Neural cell (in vitro differentiated cells): ENCODE data around the gene DEFB116. TPM values are rescaled to one million over a fixed set of nuclear protein-coding genes. Genes with fewer than 3 reads are reported as not detected.

Experiments used
- H2AFZ ChIP-seq: fragments of 200-600, 300-800 bp; sonication (generic), shearing (Covaris generic); 2 replicates; pipeline ENCODE4 v1.6.0; 2014; ENCODE audit warnings: low read depth, mild to moderate bottlenecking, antibody characterized with exemption, low read length, moderate library complexity
- H3F3A ChIP-seq: fragments of 200-600 bp; shearing (Covaris generic); 2 replicates; pipeline ENCODE4 v1.6.1; 2016; ENCODE audit warnings: mild to moderate bottlenecking, moderate library complexity, mixed read lengths, antibody characterized with exemption, low read length; ENCODE audit not compliant: insufficient read depth, poor library complexity, severe bottlenecking
- H3K27ac ChIP-seq: fragments of 200-600, 300-800 bp; sonication (generic), shearing (Covaris generic); 2 replicates; pipeline ENCODE4 v1.5.1; 2014; ENCODE audit warnings: mild to moderate bottlenecking, low read length, moderate library complexity
- H3K27me3 ChIP-seq: fragments of 300-800, 200-600 bp; sonication (generic), shearing (Covaris generic); 2 replicates; pipeline ENCODE4 v1.6.0; 2014; ENCODE audit warnings: mild to moderate bottlenecking, low read depth, low read length, moderate library complexity; ENCODE audit not compliant: insufficient read depth
- H3K36me3 ChIP-seq: fragments of 300-800, 200-600 bp; sonication (generic), shearing (Covaris generic); 2 replicates; pipeline ENCODE4 v1.5.1; 2014; ENCODE audit warnings: mild to moderate bottlenecking, antibody characterized with exemption, low read length, moderate library complexity; ENCODE audit not compliant: insufficient read depth
- H3K4me2 ChIP-seq: fragments of 300-800, 200-600 bp; sonication (generic), shearing (Covaris generic); 2 replicates; pipeline ENCODE4 v1.6.0; 2014; ENCODE audit warnings: mild to moderate bottlenecking, low read length
- H3K4me3 ChIP-seq: fragments of 300-800, 200-600 bp; sonication (generic), shearing (Covaris generic); 2 replicates; pipeline ENCODE4 v1.5.1; 2014; ENCODE audit warnings: mild to moderate bottlenecking, low read length, moderate library complexity
- H3K79me2 ChIP-seq: fragments of 200-600 bp; shearing (Covaris generic); replicated peaks from 2 replicates; pipeline ENCODE4 v1.6.0; 2014; ENCODE audit warnings: mild to moderate bottlenecking, low read length, moderate library complexity; ENCODE audit not compliant: insufficient read depth
- H3K9ac ChIP-seq: fragments of 300-800, 200-600 bp; sonication (generic), shearing (Covaris generic); 2 replicates; pipeline ENCODE4 v1.6.1; 2016; ENCODE audit warnings: mild to moderate bottlenecking, low read length, mixed read lengths
- H3K9me2 ChIP-seq: fragments of 200-600 bp; shearing (Covaris generic); 2 replicates; pipeline ENCODE4 v1.6.1; 2016; ENCODE audit warnings: mild to moderate bottlenecking, low read length, mixed read lengths; ENCODE audit not compliant: insufficient read depth
- H3K9me3 ChIP-seq: fragments of 200-600, 300-800 bp; sonication (generic), shearing (Covaris generic); 2 replicates; pipeline ENCODE4 v1.6.1; 2016; ENCODE audit warnings: mild to moderate bottlenecking, mixed run types, low read length, moderate library complexity, mixed read lengths
- H4K20me1 ChIP-seq: fragments of 200-600 bp; shearing (Covaris generic); 2 replicates; pipeline ENCODE4 v1.6.1; 2016; ENCODE audit warnings: mild to moderate bottlenecking, mixed run types; ENCODE audit not compliant: insufficient read depth
- CTCF ChIP-seq: fragments of 450-650 bp; IDR thresholded peaks from 2 replicates; pipeline ENCODE4 v1.5.1; 2014; ENCODE audit warnings: antibody characterized with exemption, mild to moderate bottlenecking, moderate library complexity; ENCODE audit not compliant: poor library complexity, severe bottlenecking
- EP300 ChIP-seq: fragments of 450-650 bp; conservative IDR thresholded peaks from 2 replicates; pipeline ENCODE4 v1.6.1; 2014; ENCODE audit warnings: antibody characterized with exemption, mild to moderate bottlenecking, moderate library complexity; ENCODE audit not compliant: poor library complexity, severe bottlenecking
- EZH2 ChIP-seq: fragments of 200-600, 300-800 bp; shearing (Covaris generic), sonication (generic); IDR thresholded peaks from 2 replicates; pipeline ENCODE4 v1.6.1; 2014; ENCODE audit warnings: antibody characterized with exemption, low read length, borderline replicate concordance, mild to moderate bottlenecking; ENCODE audit not compliant: insufficient read depth, poor library complexity, severe bottlenecking
- MXI1 ChIP-seq: fragments of 450-650 bp; conservative IDR thresholded peaks from 2 replicates; pipeline ENCODE4 v1.6.1; 2014; ENCODE audit warnings: antibody characterized with exemption, mild to moderate bottlenecking; ENCODE audit not compliant: poor library complexity, severe bottlenecking
- POLR2AphosphoS5 ChIP-seq: IDR thresholded peaks from 2 replicates; pipeline ENCODE4 v1.6.1; 2012
- RAD21 ChIP-seq: fragments of 450-650 bp; conservative IDR thresholded peaks from 2 replicates; pipeline ENCODE4 v1.6.1; 2014; ENCODE audit warnings: antibody characterized with exemption, mild to moderate bottlenecking, moderate library complexity
- REST ChIP-seq: IDR thresholded peaks from 2 replicates; pipeline ENCODE4 v1.6.1; 2012; ENCODE audit warnings: borderline replicate concordance
- SMC3 ChIP-seq: fragments of 450-650 bp; conservative IDR thresholded peaks from 2 replicates; pipeline ENCODE4 v1.6.1; 2014; ENCODE audit warnings: antibody characterized with exemption, mild to moderate bottlenecking, moderate library complexity; ENCODE audit not compliant: poor library complexity
- TAF1 ChIP-seq: IDR thresholded peaks from 2 replicates; pipeline ENCODE4 v1.6.1; 2012; ENCODE audit warnings: low read depth
- polyA minus RNA-seq: library from RNA; depleted of rRNA, polyadenylated mRNA; stranded (reverse); fragments of >200 nt; gene quantifications from 2 replicates; pipeline ENCODE4 v1.2.3, GENCODE V29; 2014
- polyA plus RNA-seq: library from polyadenylated mRNA; depleted of rRNA; stranded (reverse); fragments of >200 nt; gene quantifications from 2 replicates; pipeline ENCODE4 v1.2.3, GENCODE V29; 2014

DEFB116 gene
- polyA plus RNA-seq (not detected in 2 replicates), polyA minus RNA-seq (not detected in 2 replicates)

GRCh38 chr20:31308535-31309162 is at the start of gene DEFB116:
TSS of gene DEFB116 (minus strand) at chr20:31308585. CDS start at chr20:31308585, 0 bp downstream.
- H3K4me3 ChIP-seq = no peak within 1 kb of the TSS
- H3F3A ChIP-seq = no peaks in the 10 kb centered on the region
- TF ChIP-seq RAD21 (no peak), REST (no peak), CTCF (no peak), POLR2AphosphoS5 (no peak), EZH2 (no peak), SMC3 (no peak), EP300 (no peak), TAF1 (no peak), MXI1 (no peak)
- H3K9me2 ChIP-seq = no peaks in the 10 kb centered on the region
- peaks cover 24% of the 10 kb centered on the region for H3K9me3 ChIP-seq
- H3K4me2 ChIP-seq = no peak within 1 kb of the TSS
- no peak within 1 kb of the TSS for H3K27ac ChIP-seq
- H3K36me3 ChIP-seq = no peaks in the 10 kb centered on the region
- no peaks in the 10 kb centered on the region for H3K27me3 ChIP-seq
- no peak within 1 kb of the TSS for H3K9ac ChIP-seq
- no peak within 1 kb of the TSS for H2AFZ ChIP-seq
- H3K79me2 ChIP-seq = no peaks in the 10 kb centered on the region
- no peaks in the 10 kb centered on the region for H4K20me1 ChIP-seq

GRCh38 chr20:31355981-31356380 is 47.6 kb upstream of the DEFB116 start:
- Histone ChIP-seq H2AFZ (no peak overlapping the region), H3K27me3 (no peaks in the 10 kb centered on the region), H3F3A (no peaks in the 10 kb centered on the region), H3K9ac (no peak overlapping the region), H3K36me3 (no peaks in the 10 kb centered on the region), H3K27ac (no peak overlapping the region), H3K79me2 (no peaks in the 10 kb centered on the region), H3K4me3 (no peak overlapping the region), H3K9me2 (no peaks in the 10 kb centered on the region), H3K4me2 (no peak overlapping the region), H4K20me1 (no peaks in the 10 kb centered on the region), H3K9me3 (no peaks in the 10 kb centered on the region)
- no peak for TF ChIP-seq TAF1
- TF ChIP-seq MXI1 = no peak

- H3F3A ChIP-seq = no peaks in the 10 kb centered on the region
- H3K4me2 ChIP-seq = no peak overlapping the region
- no peaks in the 10 kb centered on the region for H4K20me1 ChIP-seq
- H3K36me3 ChIP-seq = no peaks in the 10 kb centered on the region
- H2AFZ ChIP-seq = no peak overlapping the region
- no peak overlapping the region for H3K27ac ChIP-seq
- peaks cover 7% of the 10 kb centered on the region for H3K9me3 ChIP-seq
- no peaks in the 10 kb centered on the region for H3K27me3 ChIP-seq
- no peaks in the 10 kb centered on the region for H3K79me2 ChIP-seq
- no peaks in the 10 kb centered on the region for H3K9me2 ChIP-seq
- no peak overlapping the region for H3K4me3 ChIP-seq
- TF ChIP-seq EP300 (no peak), MXI1 (no peak), TAF1 (no peak), SMC3 (no peak), CTCF (no peak), REST (no peak), POLR2AphosphoS5 (no peak), EZH2 (no peak), RAD21 (no peak)
- H3K9ac ChIP-seq = no peak overlapping the region
Observed at GRCh38 chr20:31341470-31341869, 33.1 kb upstream of the DEFB116 start.
